Caco-2 (cell line): ENCODE data around the gene PCDHGA4. TPM values are rescaled to one million over a fixed set of nuclear protein-coding genes. Genes with fewer than 3 reads are reported as not detected.
"Not testable (repeated sequence)": the region's sequence is repeated elsewhere in the genome, so short reads cannot be mapped to it uniquely, and the experiment has no call there.

Experiments
- Bru-seq: library from RNA; stranded (reverse); fragments of 400-500 nt; gene quantifications from one replicate; lab custom pipeline; 2021; lab: Mats Ljungman, UMichigan
- BruChase-seq, 2 experiments: library from RNA; stranded (reverse); fragments of 400-500 nt; gene quantifications; one replicate each; lab custom pipeline; 2021; lab: Mats Ljungman, UMichigan
- BruUV-seq: library from RNA; stranded (reverse); fragments of 400-500 nt; replicated peaks from 2 replicates; lab custom pipeline; 2021; lab: Mats Ljungman, UMichigan
- CTCF ChIA-PET: fragments of 300-600 bp; sonication (Branson Sonifier 250); formaldehyde crosslinking; loops from one replicate; lab custom pipeline; 2022; ENCODE audit warnings: antibody characterized with exemption; lab: Charles Lee
- POLR2A ChIA-PET: fragments of 300-600 bp; sonication (Branson Sonifier 250); formaldehyde crosslinking; loops from one replicate; lab custom pipeline; 2022; ENCODE audit warnings: antibody characterized with exemption; lab: Charles Lee
- DNase-seq, 2 experiments: peaks; one replicate each; pipeline versions ENCODE4 v3.0.0 to v3.0.0-alpha.2; 2020 to 2022
- H3K27me3 ChIP-seq: replicated peaks from 2 replicates; pipeline ENCODE4 v1.6.0; 2011; ENCODE audit warnings: low read length; ENCODE audit not compliant: control insufficient read depth, insufficient read depth
- H3K36me3 ChIP-seq: 2 replicates; pipeline ENCODE4 v1.5.1; 2011; ENCODE audit warnings: low read length; ENCODE audit not compliant: control insufficient read depth, insufficient read depth
- H3K4me1 ChIP-seq: fragments of 250-450 bp; sonication (Bioruptor Pico); 2 replicates; pipeline ENCODE4 v1.5.1; 2020; ENCODE audit warnings: mild to moderate bottlenecking
- H3K4me3 ChIP-seq: 2 replicates; pipeline ENCODE4 v1.5.1; 2011; ENCODE audit warnings: low read depth, mild to moderate bottlenecking, control low read depth, low read length
- H3K9me3 ChIP-seq: fragments of 250-450 bp; sonication (Bioruptor Pico); 2 replicates; pipeline ENCODE4 v1.5.1; 2020; ENCODE audit warnings: mild to moderate bottlenecking, moderate library complexity
- H3K27ac Mint-ChIP-seq: one replicate; pipeline ENCODE4 v1.8.0; 2022; ENCODE audit warnings: mixed read lengths; ENCODE audit not compliant: unreplicated experiment
- H3K27me3 Mint-ChIP-seq: one replicate; pipeline ENCODE4 v1.8.0; 2022; ENCODE audit warnings: mixed read lengths; ENCODE audit not compliant: insufficient read depth, unreplicated experiment
- H3K36me3 Mint-ChIP-seq: one replicate; pipeline ENCODE4 v1.8.0; 2022; ENCODE audit warnings: mild to moderate bottlenecking, mixed read lengths; ENCODE audit not compliant: insufficient read depth, unreplicated experiment
- H3K4me1 Mint-ChIP-seq: one replicate; pipeline ENCODE4 v1.8.0; 2022; ENCODE audit warnings: low read depth, mixed read lengths; ENCODE audit not compliant: unreplicated experiment
- H3K4me3 Mint-ChIP-seq: one replicate; pipeline ENCODE4 v1.8.0; 2022; ENCODE audit warnings: mild to moderate bottlenecking, moderate library complexity, mixed read lengths; ENCODE audit not compliant: unreplicated experiment
- H3K9me3 Mint-ChIP-seq: one replicate; pipeline ENCODE4 v1.8.0; 2022; ENCODE audit warnings: mixed read lengths; ENCODE audit not compliant: unreplicated experiment
- CTCF ChIP-seq, 2 experiments: fragments of 200-600 bp in 1 of 2; IDR thresholded peaks; 1 replicate in 1 of 2; 2 replicates in 1 of 2; pipeline versions ENCODE4 v1.5.1 to v1.8.0; 2011 to 2022; ENCODE audit warnings: antibody characterized with exemption in 1 of 2, control low read depth in 1 of 2, inconsistent platforms in 1 of 2, low read depth in 1 of 2, low read length in 1 of 2, mild to moderate bottlenecking in 1 of 2, moderate library complexity in 1 of 2; ENCODE audit not compliant: insufficient read depth in 1 of 2, severe bottlenecking in 1 of 2, unreplicated experiment in 1 of 2
- intact Hi-C: fragments of 100-400 bp; cut with micrococcal nuclease; formaldehyde crosslinking; loops from one replicate; pipeline ENCODE4 v1.10.0; 2022; ENCODE audit not compliant: unreplicated experiment
- long read RNA-seq: library from polyadenylated mRNA; stranded (forward); transcript quantifications from one replicate; pipeline ENCODE4 v2.0.0, GENCODE V29; 2022
- total RNA-seq: library from RNA; stranded (reverse); gene quantifications from 2 replicates; pipeline ENCODE4 v1.2.3, GENCODE V29; 2022

The PCDHGA4 gene
- total RNA-seq (0.49 and 0.54 TPM in 2 replicates), Bru-seq, nascent RNA (percentile 26 among the genes with signal in this experiment), BruChase-seq, experiment 1, labeled RNA remaining after a 2-hour chase (percentile 43 among the genes with signal in this experiment), BruChase-seq, experiment 2, labeled RNA remaining after a 6-hour chase (percentile 51 among the genes with signal in this experiment)
- long read RNA-seq, result 0 reads

- BruUV-seq, result no TSS peak
- intact Hi-C loops, result no loop called here
- ChIA-PET CTCF (no interaction called here), POLR2A (no interaction called here)
- Mint-ChIP-seq H3K27ac (no peak within 1 kb of the TSS), H3K9me3 (peaks cover 15% of the 10 kb centered on the region), H3K27me3 (no peaks in the 10 kb centered on the region), H3K4me1 (no peaks in the 10 kb centered on the region), H3K4me3 (no peak within 1 kb of the TSS), H3K36me3 (peaks cover 5% of the 10 kb centered on the region)
- Histone ChIP-seq H3K4me3 (no peak within 1 kb of the TSS), H3K4me1 (no peaks in the 10 kb centered on the region), H3K27me3 (no peaks in the 10 kb centered on the region), H3K9me3 (no peaks in the 10 kb centered on the region; the same call in 1 of the 2 replicates), H3K36me3 (no peaks in the 10 kb centered on the region)
- DNase-seq, result no peak
- peak; percentile 20 to 22 for TF ChIP-seq CTCF (IDR thresholded peaks at IDR 0.05; ENCODE audit: insufficient read depth in 1 of 2, low read depth in 1 of 2, low read length in 1 of 2, severe bottlenecking in 1 of 2, unreplicated experiment in 1 of 2)
Measured at GRCh38 chr5:141354900-141355469, at the start of gene PCDHGA4. Gene PCDHGA4 (plus strand): TSS chr5:141355021. CDS start chr5:141355108, 87 bp downstream.

- no peaks in the 10 kb centered on the region for H3K4me1 Mint-ChIP-seq
Measured at GRCh38 chr5:141306630-141307029, 48.2 kb upstream of the PCDHGA4 start.

GRCh38 chr5:141313711-141314110 is 41.1 kb upstream of the PCDHGA4 start:
- no peaks in the 10 kb centered on the region for H3K27me3 Mint-ChIP-seq
- Histone ChIP-seq H3K4me3 (no peak overlapping the region), H3K9me3 (peaks cover 10% of the 10 kb centered on the region), H3K36me3 (no peaks in the 10 kb centered on the region), H3K27me3 (no peaks in the 10 kb centered on the region), H3K4me1 (no peaks in the 10 kb centered on the region)
- no peak for DNase-seq
- POLR2A ChIA-PET, result no interaction called here
- H3K4me1 Mint-ChIP-seq, result no peaks in the 10 kb centered on the region
- intact Hi-C loops, result no loop called here
- no peak for TF ChIP-seq CTCF (IDR thresholded peaks at IDR 0.05; ENCODE audit: insufficient read depth in 1 of 2, low read depth in 1 of 2, low read length in 1 of 2, severe bottlenecking in 1 of 2, unreplicated experiment in 1 of 2)
- BruUV-seq, result no TSS peak
- H3K27ac Mint-ChIP-seq, result no peak overlapping the region
- H3K4me3 Mint-ChIP-seq, result no peak overlapping the region
- peaks cover 33% of the 10 kb centered on the region for H3K9me3 Mint-ChIP-seq
- peaks cover 50% of the 10 kb centered on the region for H3K36me3 Mint-ChIP-seq
- CTCF ChIA-PET, result no interaction called here

More at GRCh38 chr5:141306630-141307029, 48.2 kb upstream of the PCDHGA4 start:
- Histone ChIP-seq H3K36me3 (no peaks in the 10 kb centered on the region), H3K27me3 (no peaks in the 10 kb centered on the region), H3K4me3 (no peak overlapping the region), H3K4me1 (no peaks in the 10 kb centered on the region), H3K9me3 (no peaks in the 10 kb centered on the region)
- DNase-seq, result no peak
- H3K27ac Mint-ChIP-seq, result no peak overlapping the region
- no peaks in the 10 kb centered on the region for H3K27me3 Mint-ChIP-seq
- ChIA-PET POLR2A (no interaction called here), CTCF (no interaction called here)
- intact Hi-C loops, result no loop called here
- TF ChIP-seq CTCF (IDR thresholded peaks at IDR 0.05; ENCODE audit: insufficient read depth in 1 of 2, low read depth in 1 of 2, low read length in 1 of 2, severe bottlenecking in 1 of 2, unreplicated experiment in 1 of 2), result no peak
- H3K4me3 Mint-ChIP-seq, result no peak overlapping the region
- H3K9me3 Mint-ChIP-seq, result peaks cover 13% of the 10 kb centered on the region
- H3K36me3 Mint-ChIP-seq, result peaks cover 4% of the 10 kb centered on the region
- no TSS peak for BruUV-seq

GRCh38 chr5:141316963-141317362 is 37.9 kb upstream of the PCDHGA4 start:
- intact Hi-C loops, BruUV-seq, H3K27ac Mint-ChIP-seq, H3K4me1 Mint-ChIP-seq, DNase-seq, H3K4me1 ChIP-seq, POLR2A ChIA-PET, H3K4me3 ChIP-seq, H3K4me3 Mint-ChIP-seq, H3K27me3 Mint-ChIP-seq, H3K27me3 ChIP-seq, CTCF ChIA-PET, H3K36me3 ChIP-seq: not testable (repeated sequence)
- Mint-ChIP-seq H3K9me3 (peaks cover 39% of the 10 kb centered on the region), H3K36me3 (peaks cover 67% of the 10 kb centered on the region)
- peaks cover 22% of the 10 kb centered on the region for H3K9me3 ChIP-seq
